ENCODE measurements around the gene C15orf40.

C15orf40 gene

DNA sequence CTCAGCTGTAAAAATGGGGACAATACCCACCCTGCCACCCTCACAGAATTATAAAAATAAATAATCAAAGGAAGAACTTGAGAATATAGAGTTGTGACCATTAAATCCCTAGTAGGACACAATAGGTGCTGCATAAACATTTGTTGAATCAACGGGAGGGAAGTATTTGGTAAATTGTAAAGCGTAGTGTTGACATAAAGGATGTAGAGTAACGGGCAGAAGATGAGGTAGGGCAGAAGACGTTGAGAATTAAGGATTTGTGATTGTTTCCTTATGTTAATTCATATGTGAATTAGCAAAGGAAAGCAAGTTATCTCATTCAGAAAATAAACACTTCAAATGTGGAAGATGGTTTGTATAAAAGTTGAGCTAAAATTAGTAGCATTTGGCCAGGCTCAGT is 18.3 kb downstream of the C15orf40 start:
- Histone ChIP-seq H3K79me2 (ENCODE audit: low read length) (no peaks in the 10 kb centered on the region), H3K27ac (ENCODE audit: low read length) (no peak overlapping the region), H3K4me3 (ENCODE audit: low read length) (no peak overlapping the region), H3K4me1 (ENCODE audit: low read length) (no peaks in the 10 kb centered on the region), H3K9ac (ENCODE audit: low read length) (no peak overlapping the region), H3K27me3 (ENCODE audit: low read depth, low read length) (no peaks in the 10 kb centered on the region), H4K20me1 (ENCODE audit: insufficient read depth, low read length) (no peaks in the 10 kb centered on the region), H2AFZ (ENCODE audit: low read depth, low read length) (no peak overlapping the region), H3K36me3 (replicated peaks; ENCODE audit: low read depth, low read length) (peaks cover 18% of the 10 kb centered on the region), H3K9me3 (ENCODE audit: insufficient read depth, low read length) (no peaks in the 10 kb centered on the region), H3K4me2 (ENCODE audit: low read length) (no peak overlapping the region)
- TF ChIP-seq, protein P1, sequence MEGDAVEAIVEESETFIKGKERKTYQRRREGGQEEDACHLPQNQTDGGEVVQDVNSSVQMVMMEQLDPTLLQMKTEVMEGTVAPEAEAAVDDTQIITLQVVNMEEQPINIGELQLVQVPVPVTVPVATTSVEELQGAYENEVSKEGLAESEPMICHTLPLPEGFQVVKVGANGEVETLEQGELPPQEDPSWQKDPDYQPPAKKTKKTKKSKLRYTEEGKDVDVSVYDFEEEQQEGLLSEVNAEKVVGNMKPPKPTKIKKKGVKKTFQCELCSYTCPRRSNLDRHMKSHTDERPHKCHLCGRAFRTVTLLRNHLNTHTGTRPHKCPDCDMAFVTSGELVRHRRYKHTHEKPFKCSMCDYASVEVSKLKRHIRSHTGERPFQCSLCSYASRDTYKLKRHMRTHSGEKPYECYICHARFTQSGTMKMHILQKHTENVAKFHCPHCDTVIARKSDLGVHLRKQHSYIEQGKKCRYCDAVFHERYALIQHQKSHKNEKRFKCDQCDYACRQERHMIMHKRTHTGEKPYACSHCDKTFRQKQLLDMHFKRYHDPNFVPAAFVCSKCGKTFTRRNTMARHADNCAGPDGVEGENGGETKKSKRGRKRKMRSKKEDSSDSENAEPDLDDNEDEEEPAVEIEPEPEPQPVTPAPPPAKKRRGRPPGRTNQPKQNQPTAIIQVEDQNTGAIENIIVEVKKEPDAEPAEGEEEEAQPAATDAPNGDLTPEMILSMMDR (IDR thresholded peaks at IDR 0.05; ENCODE audit: low read depth, low read length) = no peak
- TF ChIP-seq EZH2phosphoT487 (IDR thresholded peaks at IDR 0.05; ENCODE audit: low read depth) = no peak

GRCh38 chr15:82992436-82992998 is 18.9 kb downstream of the C15orf40 start:
- no peak for TF ChIP-seq EZH2phosphoT487 (IDR thresholded peaks at IDR 0.05; ENCODE audit: low read depth)
- TF ChIP-seq, protein P1 (IDR thresholded peaks at IDR 0.05; ENCODE audit: low read depth, low read length) = no peak
- Histone ChIP-seq H2AFZ (ENCODE audit: low read depth, low read length) (no peak overlapping the region), H3K27ac (ENCODE audit: low read length) (no peak overlapping the region), H3K9ac (ENCODE audit: low read length) (no peak overlapping the region), H3K4me2 (ENCODE audit: low read length) (no peak overlapping the region), H3K79me2 (ENCODE audit: low read length) (peaks cover 2% of the 10 kb centered on the region), H3K36me3 (replicated peaks; ENCODE audit: low read depth, low read length) (peaks cover 19% of the 10 kb centered on the region), H3K27me3 (ENCODE audit: low read depth, low read length) (no peaks in the 10 kb centered on the region), H3K4me1 (ENCODE audit: low read length) (no peaks in the 10 kb centered on the region), H4K20me1 (ENCODE audit: insufficient read depth, low read length) (no peaks in the 10 kb centered on the region), H3K9me3 (ENCODE audit: insufficient read depth, low read length) (no peaks in the 10 kb centered on the region), H3K4me3 (ENCODE audit: low read length) (no peak overlapping the region)

DNA sequence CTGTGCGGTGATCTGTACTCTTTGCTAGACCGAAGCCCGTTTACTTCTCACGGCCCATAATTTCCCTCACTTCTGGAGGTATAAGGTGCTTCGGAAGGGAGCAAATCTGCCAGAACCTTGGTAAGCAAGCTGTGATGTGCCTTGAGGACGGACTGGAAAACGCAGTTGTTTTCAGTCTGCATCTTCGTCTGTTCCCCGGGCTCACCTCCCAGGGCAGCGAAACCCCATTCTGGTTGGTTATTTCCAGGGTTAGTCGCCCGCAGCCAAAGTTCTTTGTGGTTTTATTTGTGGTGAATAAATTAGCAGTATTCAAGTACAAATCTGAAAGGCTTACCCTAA is 25.0 kb downstream of the C15orf40 start:
- H3K4me1 ChIP-seq (ENCODE audit: low read length) = peaks cover 16% of the 10 kb centered on the region
- peak overlapping the region; percentile 91; the same call in 1 of the 2 replicates for H2AFZ ChIP-seq (ENCODE audit: low read depth, low read length)
- peaks cover 15% of the 10 kb centered on the region for H3K36me3 ChIP-seq (replicated peaks; ENCODE audit: low read depth, low read length)
- H3K9ac ChIP-seq (ENCODE audit: low read length) = peak overlapping the region; percentile 78
- H3K9me3 ChIP-seq (ENCODE audit: insufficient read depth, low read length) = no peaks in the 10 kb centered on the region
- TF ChIP-seq, protein P1 (IDR thresholded peaks at IDR 0.05; ENCODE audit: low read depth, low read length) = no peak
- no peak for TF ChIP-seq EZH2phosphoT487 (IDR thresholded peaks at IDR 0.05; ENCODE audit: low read depth)
- H3K4me3 ChIP-seq (ENCODE audit: low read length) = peak overlapping the region; percentile 83
- peak overlapping the region; percentile 94 for H3K4me2 ChIP-seq (ENCODE audit: low read length)
- no peaks in the 10 kb centered on the region for H4K20me1 ChIP-seq (ENCODE audit: insufficient read depth, low read length)
- H3K27ac ChIP-seq (ENCODE audit: low read length) = peak overlapping the region; percentile 5; the same call in 1 of the 2 replicates
- no peaks in the 10 kb centered on the region for H3K27me3 ChIP-seq (ENCODE audit: low read depth, low read length)
- peaks cover 24% of the 10 kb centered on the region for H3K79me2 ChIP-seq (ENCODE audit: low read length)

- peaks cover 14% of the 10 kb centered on the region for H3K36me3 ChIP-seq (replicated peaks; ENCODE audit: low read depth, low read length)
- no peaks in the 10 kb centered on the region for H3K9me3 ChIP-seq (ENCODE audit: insufficient read depth, low read length)
- H4K20me1 ChIP-seq (ENCODE audit: insufficient read depth, low read length) = no peaks in the 10 kb centered on the region
- peak within 1 kb of the TSS; percentile 78 for H3K9ac ChIP-seq (ENCODE audit: low read length)
- peak within 1 kb of the TSS; percentile 43 for H3K27ac ChIP-seq (ENCODE audit: low read length)
- H3K4me1 ChIP-seq (ENCODE audit: low read length) = peaks cover 21% of the 10 kb centered on the region
- peak within 1 kb of the TSS; percentile 83 for H3K4me3 ChIP-seq (ENCODE audit: low read length)
- H3K27me3 ChIP-seq (ENCODE audit: low read depth, low read length) = no peaks in the 10 kb centered on the region
- H2AFZ ChIP-seq (ENCODE audit: low read depth, low read length) = peak within 1 kb of the TSS; percentile 91
- no peak for TF ChIP-seq EZH2phosphoT487 (IDR thresholded peaks at IDR 0.05; ENCODE audit: low read depth)
- TF ChIP-seq, protein P1 (IDR thresholded peaks at IDR 0.05; ENCODE audit: low read depth, low read length) = no peak
- peak within 1 kb of the TSS; percentile 94 for H3K4me2 ChIP-seq (ENCODE audit: low read length)
- peaks cover 24% of the 10 kb centered on the region for H3K79me2 ChIP-seq (ENCODE audit: low read length)
Observed at GRCh38 chr15:82985688-82986441, 25.6 kb downstream of the C15orf40 start, which contains the start of gene RAMAC. Gene RAMAC, plus strand, starts transcription at chr15:82986210. Its CDS starts 2,809 bp downstream, at chr15:82989019.
